Esophagus squamous epithelium (tissue), 5 donors: Measurements from ENCODE around the gene C22orf15. TPM values are rescaled to one million over a fixed set of nuclear protein-coding genes. Genes with fewer than 3 reads are reported as not detected.
"Not testable (repeated sequence)": the region's sequence is repeated elsewhere in the genome, so short reads cannot be mapped to it uniquely, and the experiment has no call there.

ENCODE experiments used
- DNase-seq: peaks from one replicate; lab custom pipeline; 2025; lab: John Stamatoyannopoulos, UW
- H3K27ac ChIP-seq, 4 donors: fragments of 200-600 bp; sonication (generic); one replicate each; pipeline ENCODE4 v1.5.1; 2016 to 2019; ENCODE audit warnings: mild to moderate bottlenecking in 1 of 4
- H3K27me3 ChIP-seq, 4 donors: fragments of 200-600 bp; sonication (generic); 1 replicate in 3 of 4; 2 replicates in 1 of 4; pipeline versions ENCODE4 v1.5.1 to v1.6.0; 2017 to 2021; ENCODE audit warnings: antibody characterized with exemption in 1 of 4
- H3K36me3 ChIP-seq, 3 donors: fragments of 200-600 bp; sonication (generic); one replicate each; pipeline ENCODE4 v1.5.1; 2016 to 2019
- H3K4me1 ChIP-seq, 3 donors: fragments of 200-600 bp; sonication (generic); one replicate each; pipeline ENCODE4 v1.5.1; 2017 to 2019
- H3K4me3 ChIP-seq, 4 donors: fragments of 200-600 bp; sonication (generic); 1 replicate in 3 of 4; 2 replicates in 1 of 4; pipeline ENCODE4 v1.5.1; 2016 to 2019; ENCODE audit warnings: mild to moderate bottlenecking in 2 of 4, moderate library complexity in 1 of 4
- H3K9me3 ChIP-seq, 3 donors: fragments of 200-600 bp; sonication (generic); one replicate each; pipeline ENCODE4 v1.5.1; 2016 to 2019
- CTCF ChIP-seq, 6 experiments: fragments of 450-650 bp in 4 of 6; fragments of 200-600 bp in 2 of 6; sonication (generic) in 2 of 6; IDR thresholded peaks; one replicate each; pipeline ENCODE4 v1.5.1; 2016 to 2019; ENCODE audit warnings: antibody characterized with exemption in 6 of 6, mild to moderate bottlenecking in 4 of 6, moderate library complexity in 4 of 6
- POLR2A ChIP-seq, 4 donors: fragments of 450-650 bp; IDR thresholded peaks; one replicate each; pipeline ENCODE4 v1.6.1; 2017; ENCODE audit warnings: antibody characterized with exemption in 4 of 4, mild to moderate bottlenecking in 4 of 4, moderate library complexity in 3 of 4
- WGBS, 2 donors: methylation state at CpG; one replicate each; pipeline ENCODE4 v1.1.5; 2018; 5-methylcytosine and 5-hydroxymethylcytosine counted together
- intact Hi-C: fragments of 100-400 bp; cut with DNase I; formaldehyde crosslinking; loops from one replicate; pipeline ENCODE4 v1.15.0; 2022
- total RNA-seq, 4 donors: library from RNA; depleted of rRNA; stranded (reverse); fragments of >200 nt; gene quantifications; one replicate each; pipeline ENCODE4 v1.1.0, GENCODE V29; 2016
- donor health status: DM: yes; HTN: yes; CAD: no.

The C22orf15 gene
- total RNA-seq, 4 donors from 2014 or later: not detected

DNA sequence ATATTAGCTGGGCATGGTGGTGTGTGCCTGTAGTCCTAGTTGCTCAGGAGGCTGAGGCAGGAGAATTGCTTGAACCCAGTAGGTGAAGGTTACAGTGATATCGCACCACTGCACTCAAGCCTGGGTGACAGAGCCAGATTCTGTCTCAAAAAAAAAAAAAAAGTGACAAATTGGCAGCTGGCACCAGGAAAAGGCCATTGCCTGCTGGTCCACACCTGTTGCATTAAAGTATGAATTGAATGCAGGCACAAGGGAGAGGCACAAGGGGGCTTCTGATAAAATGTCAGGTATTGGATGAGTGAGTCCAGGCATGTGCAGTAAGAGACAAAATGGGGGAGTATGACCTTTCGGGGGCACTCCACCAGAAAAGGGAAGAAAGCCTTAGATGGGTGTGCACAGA lies 40.1 kb upstream of the C22orf15 start:
- Histone ChIP-seq H3K27me3 (no peaks in the 10 kb centered on the region), H3K4me3 (no peak overlapping the region), H3K36me3 (no peaks in the 10 kb centered on the region), H3K4me1 (no peaks in the 10 kb centered on the region), H3K9me3 (no peaks in the 10 kb centered on the region), H3K27ac (no peak overlapping the region)
- WGBS, 2 donors: 68 to 79% methylated on average over 2 of the region's 2 CpGs
- TF ChIP-seq CTCF (IDR thresholded peaks at IDR 0.05) (no peak), POLR2A (IDR thresholded peaks at IDR 0.05) (no peak)
- DNase-seq: no peak
- intact Hi-C loops: no loop called here

- H3K9me3 ChIP-seq, intact Hi-C loops, H3K4me1 ChIP-seq, DNase-seq, H3K36me3 ChIP-seq, H3K4me3 ChIP-seq, H3K27ac ChIP-seq, H3K27me3 ChIP-seq: not testable (repeated sequence)
- WGBS, 2 donors: 73 to 85% methylated on average over 4 of the region's 4 CpGs
These were observed 34.7 kb upstream of the C22orf15 start for GRCh38 chr22:23728108-23728507.

- TF ChIP-seq CTCF (IDR thresholded peaks at IDR 0.05) (no peak), POLR2A (IDR thresholded peaks at IDR 0.05) (no peak)
- Histone ChIP-seq H3K4me3 (no peak overlapping the region), H3K27me3 (no peaks in the 10 kb centered on the region), H3K9me3 (no peaks in the 10 kb centered on the region), H3K27ac (no peak overlapping the region), H3K4me1 (peaks cover 0 to 3% (median 0%) of the 10 kb centered on the region in 3 donors), H3K36me3 (peaks cover 0 to 19% (median 0%) of the 10 kb centered on the region in 3 donors)
- intact Hi-C loops: no loop called here
- no peak for DNase-seq
These were observed 25.1 kb upstream of the C22orf15 start for GRCh38 chr22:23737696-23738095.

- Histone ChIP-seq H3K9me3 (no peaks in the 10 kb centered on the region), H3K27me3 (no peaks in the 10 kb centered on the region), H3K36me3 (peaks cover 9 to 50% (median 11%) of the 10 kb centered on the region in 3 donors), H3K27ac (no peak overlapping the region), H3K4me1 (peaks cover 0 to 7% (median 0%) of the 10 kb centered on the region in 3 donors), H3K4me3 (no peak overlapping the region)
- TF ChIP-seq POLR2A (IDR thresholded peaks at IDR 0.05) (no peak), CTCF (IDR thresholded peaks at IDR 0.05) (no peak)
- intact Hi-C loops: no loop called here
- no peak for DNase-seq
- 75 to 76% methylated on average over 3 to 6 of the region's 7 CpGs for WGBS, 2 donors
These were observed 20.1 kb upstream of the C22orf15 start for GRCh38 chr22:23742505-23743264.

DNA sequence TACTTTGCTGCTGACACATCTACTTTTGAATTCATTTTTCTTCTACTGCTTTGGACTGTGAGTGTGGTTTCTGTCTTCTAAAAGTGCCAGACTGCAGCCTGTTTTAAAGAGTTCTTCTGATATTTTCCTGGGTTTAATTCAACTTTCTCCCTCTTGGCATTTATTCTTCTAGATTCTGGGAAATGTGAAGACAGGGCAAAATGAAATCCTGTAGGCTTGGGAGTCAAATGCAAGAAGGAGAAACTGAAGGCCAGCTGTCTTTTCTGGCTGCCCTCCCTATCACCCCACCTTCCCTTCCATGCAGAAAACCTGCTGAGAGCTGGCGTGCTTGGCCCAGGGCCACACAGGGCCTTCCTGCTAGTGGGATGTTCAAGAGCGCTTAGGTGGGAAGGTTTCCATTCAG lies 19.5 kb upstream of the C22orf15 start:
- H3K36me3 ChIP-seq: peaks cover 9 to 50% (median 11%) of the 10 kb centered on the region in 3 donors
- peaks cover 0 to 7% (median 0%) of the 10 kb centered on the region in 3 donors for H3K4me1 ChIP-seq
- intact Hi-C loops: no loop called here
- DNase-seq: no peak
- H3K27ac ChIP-seq: no peak overlapping the region
- WGBS, 2 donors: 80% methylated on average over 2 of the region's 2 CpGs; no CpG with 5 or more reads in 1 of the 2 donors
- no peaks in the 10 kb centered on the region for H3K27me3 ChIP-seq
- H3K4me3 ChIP-seq: no peak overlapping the region
- TF ChIP-seq CTCF (IDR thresholded peaks at IDR 0.05) (no peak), POLR2A (IDR thresholded peaks at IDR 0.05) (no peak)
- no peaks in the 10 kb centered on the region for H3K9me3 ChIP-seq
